Measurements from ENCODE around the gene ELAVL3. TPM values are rescaled to one million over a fixed set of nuclear protein-coding genes. Genes with fewer than 3 reads are reported as not detected.
A peak's percentile ranks its signal among the peaks of the same experiment; 100 is the strongest.

ELAVL3 gene
- polyA plus RNA-seq, 3 donors, result not detected

GRCh38 chr19:11448410-11448809, 32.4 kb downstream of the ELAVL3 start:
- peaks cover 40 to 69% of the 10 kb centered on the region in 2 donors for H3K36me3 Mint-ChIP-seq
- H3K9me3 Mint-ChIP-seq, result peaks cover 0 to 1% (median 0%) of the 10 kb centered on the region in 7 donors
- no peak overlapping the region for H2AFZ ChIP-seq (ENCODE audit: insufficient read depth, low read depth, low read length, poor library complexity, severe bottlenecking)
- intact Hi-C loops (cut with micrococcal nuclease), result loop anchor here in 1 of 2 donors (5.0 kb wide), 1 partner anchor 161 kb away; no protein-coding TSS in a partner anchor
- no peak overlapping the region for H3K9ac ChIP-seq (ENCODE audit: insufficient read depth, low read length, poor library complexity, severe bottlenecking)
- H3K79me2 ChIP-seq (ENCODE audit: insufficient read depth, low read length), result no peaks in the 10 kb centered on the region
- H3K27me3 Mint-ChIP-seq (ENCODE audit: low read depth in 3 of 3), result peaks cover 0 to 3% (median 3%) of the 10 kb centered on the region in 3 donors
- H3K27ac Mint-ChIP-seq, result no peak overlapping the region
- no peak overlapping the region for H3K4me3 Mint-ChIP-seq
- H3K4me1 ChIP-seq (ENCODE audit: control insufficient read depth in 1 of 2, insufficient read depth in 2 of 2, low read length in 2 of 2), result no peaks in the 10 kb centered on the region
- H3K4me3 ChIP-seq (replicated peaks in 1 of 3; ENCODE audit: low read depth in 2 of 3, low read length in 3 of 3), result no peak overlapping the region
- H3K27me3 ChIP-seq (ENCODE audit: control insufficient read depth in 2 of 2, insufficient read depth in 2 of 2, low read length in 2 of 2), result no peaks in the 10 kb centered on the region
- no peaks in the 10 kb centered on the region for H3K9me3 ChIP-seq (replicated peaks in 1 of 2; ENCODE audit: control insufficient read depth in 1 of 2, insufficient read depth in 1 of 2, low read length in 2 of 2)
- H3K27ac ChIP-seq (ENCODE audit: low read depth in 1 of 2, low read length in 2 of 2), result no peak overlapping the region
- no peaks in the 10 kb centered on the region for H3K4me1 Mint-ChIP-seq
- H4K20me1 ChIP-seq (ENCODE audit: insufficient read depth, low read length), result peaks cover 23% of the 10 kb centered on the region
- no peak overlapping the region for H3K4me2 ChIP-seq (replicated peaks; ENCODE audit: extremely low read depth, low read length, poor library complexity, severe bottlenecking)
- H3K36me3 ChIP-seq (replicated peaks in 1 of 2; ENCODE audit: control insufficient read depth in 1 of 2, insufficient read depth in 2 of 2, low read length in 2 of 2), result peaks cover 59 to 77% of the 10 kb centered on the region in 2 donors
- no peak for TF ChIP-seq CTCF (IDR thresholded peaks at IDR 0.05)
- DNase-seq, result no peak
- WGBS (ENCODE audit: insufficient coverage), result 91% methylated on average over 12 of the region's 13 CpGs

- Histone ChIP-seq H3K36me3 (replicated peaks in 1 of 2; ENCODE audit: control insufficient read depth in 1 of 2, insufficient read depth in 2 of 2, low read length in 2 of 2) (peaks cover 65 to 85% of the 10 kb centered on the region in 2 donors), H3K27ac (ENCODE audit: low read depth in 1 of 2, low read length in 2 of 2) (no peak overlapping the region), H3K4me2 (replicated peaks; ENCODE audit: extremely low read depth, low read length, poor library complexity, severe bottlenecking) (no peak overlapping the region), H3K4me1 (ENCODE audit: control insufficient read depth in 1 of 2, insufficient read depth in 2 of 2, low read length in 2 of 2) (no peaks in the 10 kb centered on the region), H2AFZ (ENCODE audit: insufficient read depth, low read depth, low read length, poor library complexity, severe bottlenecking) (no peak overlapping the region), H3K9ac (ENCODE audit: insufficient read depth, low read length, poor library complexity, severe bottlenecking) (no peak overlapping the region), H3K9me3 (replicated peaks in 1 of 2; ENCODE audit: control insufficient read depth in 1 of 2, insufficient read depth in 1 of 2, low read length in 2 of 2) (no peaks in the 10 kb centered on the region), H3K4me3 (replicated peaks in 1 of 3; ENCODE audit: low read depth in 2 of 3, low read length in 3 of 3) (no peak overlapping the region), H3K27me3 (ENCODE audit: control insufficient read depth in 2 of 2, insufficient read depth in 2 of 2, low read length in 2 of 2) (no peaks in the 10 kb centered on the region), H4K20me1 (ENCODE audit: insufficient read depth, low read length) (peaks cover 23% of the 10 kb centered on the region), H3K79me2 (ENCODE audit: insufficient read depth, low read length) (no peaks in the 10 kb centered on the region)
- intact Hi-C loops (cut with micrococcal nuclease), result loop anchor here in 1 of 2 donors (5.0 kb wide), 1 partner anchor 160 kb away; no protein-coding TSS in a partner anchor
- Mint-ChIP-seq H3K27ac (peak overlapping the region in 1 of 7 donors; percentile 63), H3K36me3 (peaks cover 44 to 77% of the 10 kb centered on the region in 2 donors), H3K27me3 (ENCODE audit: low read depth in 3 of 3) (peaks cover 0 to 2% (median 2%) of the 10 kb centered on the region in 3 donors), H3K4me3 (no peak overlapping the region), H3K9me3 (peaks cover 0 to 1% (median 0%) of the 10 kb centered on the region in 7 donors), H3K4me1 (no peaks in the 10 kb centered on the region)
- 95% methylated on average over 32 of the region's 35 CpGs for WGBS (ENCODE audit: insufficient coverage)
- TF ChIP-seq CTCF (IDR thresholded peaks at IDR 0.05), result no peak
- DNase-seq, result no peak
Observed at GRCh38 chr19:11447347-11448262, 33.2 kb downstream of the ELAVL3 start.

Measured in CD14-positive monocyte (primary cell).